IMR-90 (cell line): ENCODE data around the gene PPP1R15A. TPM values are rescaled to one million over a fixed set of nuclear protein-coding genes. Genes with fewer than 3 reads are reported as not detected.

Experiments
- ATAC-seq: fragments of 200-7000 bp; cut with Tn5 transposase; 2 replicates; pipeline ENCODE4 v1.9.1; 2020; ENCODE audit warnings: low read depth, mild to moderate bottlenecking, moderate library complexity
- BruUV-seq: library from RNA; stranded (reverse); fragments of 400-500 nt; replicated peaks from 2 replicates; lab custom pipeline; 2021; lab: Mats Ljungman, UMichigan
- CTCF ChIA-PET: fragments of 300-600 bp; formaldehyde crosslinking; extraction: SDS; loops from one replicate; lab custom pipeline; 2021; ENCODE audit warnings: antibody characterized with exemption; lab: Yijun Ruan, JAX
- POLR2A ChIA-PET: fragments of 300-600 bp; sonication (Branson Sonifier 250); formaldehyde crosslinking; loops from one replicate; lab custom pipeline; 2022; ENCODE audit warnings: antibody characterized with exemption; ENCODE audit not compliant: unreplicated experiment; lab: Charles Lee
- DNase-seq: peaks from one replicate; pipeline ENCODE4 v3.0.0; 2013
- H2AFZ ChIP-seq: replicated peaks from 2 replicates; pipeline ENCODE3; 2013; ENCODE audit warnings: low read length, mild to moderate bottlenecking; ENCODE audit not compliant: poor library complexity
- H2AK5ac ChIP-seq: 2 replicates; pipeline ENCODE4 v1.6.1; 2013; ENCODE audit warnings: low read depth, low read length, inconsistent platforms
- H2AK9ac ChIP-seq: replicated peaks from 2 replicates; pipeline ENCODE3; 2013; ENCODE audit warnings: mild to moderate bottlenecking, low read depth, low read length, moderate library complexity; ENCODE audit not compliant: poor library complexity
- H2BK120ac ChIP-seq: 2 replicates; pipeline ENCODE4 v1.6.1; 2013; ENCODE audit warnings: low read depth, low read length, inconsistent platforms
- H2BK15ac ChIP-seq: 3 replicates; pipeline ENCODE4 v1.6.1; 2013; ENCODE audit warnings: low read depth, low read length, inconsistent platforms
- H2BK20ac ChIP-seq: 2 replicates; pipeline ENCODE4 v1.6.1; 2013; ENCODE audit warnings: low read depth, mild to moderate bottlenecking, inconsistent platforms, low read length, moderate library complexity
- H2BK5ac ChIP-seq: 2 replicates; pipeline ENCODE4 v1.6.1; 2013; ENCODE audit warnings: mild to moderate bottlenecking, low read depth, low read length, inconsistent platforms; ENCODE audit not compliant: poor library complexity, severe bottlenecking
- H3K14ac ChIP-seq: replicated peaks from 2 replicates; pipeline ENCODE4 v1.6.1; 2013; ENCODE audit warnings: low read depth, low read length, inconsistent platforms
- H3K18ac ChIP-seq: 2 replicates; pipeline ENCODE4 v1.6.1; 2013; ENCODE audit warnings: low read depth, low read length, control low read depth
- H3K23ac ChIP-seq: 2 replicates; pipeline ENCODE4 v1.6.1; 2013; ENCODE audit warnings: low read depth, low read length, inconsistent platforms
- H3K27ac ChIP-seq: 2 replicates; pipeline ENCODE4 v1.5.1; 2013; ENCODE audit warnings: mild to moderate bottlenecking, control low read depth, low read length; ENCODE audit not compliant: insufficient read depth
- H3K27me3 ChIP-seq: 2 replicates; pipeline ENCODE4 v1.6.1; 2013; ENCODE audit warnings: low read length; ENCODE audit not compliant: control insufficient read depth, insufficient read depth
- H3K36me3 ChIP-seq: 2 replicates; pipeline ENCODE4 v1.6.1; 2013; ENCODE audit warnings: low read length, mixed read lengths; ENCODE audit not compliant: control insufficient read depth, insufficient read depth
- H3K4ac ChIP-seq: 2 replicates; pipeline ENCODE4 v1.6.1; 2013; ENCODE audit warnings: low read depth, low read length, inconsistent platforms
- H3K4me1 ChIP-seq: 2 replicates; pipeline ENCODE4 v1.6.1; 2013; ENCODE audit warnings: low read length, mixed read lengths; ENCODE audit not compliant: control insufficient read depth, insufficient read depth
- H3K4me2 ChIP-seq: 2 replicates; pipeline ENCODE4 v1.6.1; 2013; ENCODE audit warnings: low read depth, mild to moderate bottlenecking, control low read depth, low read length, moderate library complexity
- H3K4me3 ChIP-seq: 2 replicates; pipeline ENCODE4 v1.5.1; 2013; ENCODE audit warnings: low read depth, mild to moderate bottlenecking, control low read depth, low read length, moderate library complexity; ENCODE audit not compliant: insufficient read depth
- H3K56ac ChIP-seq: 2 replicates; pipeline ENCODE4 v1.6.1; 2013; ENCODE audit warnings: low read length, inconsistent platforms; ENCODE audit not compliant: insufficient read depth; ENCODE audit errors: extremely low read depth
- H3K79me1 ChIP-seq, 2 experiments: 2 replicates each; pipeline ENCODE4 v1.6.1; 2013; ENCODE audit warnings: low read length in 2 of 2, inconsistent platforms in 1 of 2, low read depth in 1 of 2
- H3K9ac ChIP-seq: 2 replicates; pipeline ENCODE4 v1.6.1; 2013; ENCODE audit warnings: low read depth, low read length, control low read depth
- H3K9me1 ChIP-seq: 2 replicates; pipeline ENCODE4 v1.6.1; 2013; ENCODE audit warnings: low read length, inconsistent platforms; ENCODE audit not compliant: insufficient read depth
- H3K9me3 ChIP-seq: 2 replicates; pipeline ENCODE4 v1.6.1; 2013; ENCODE audit warnings: low read length; ENCODE audit not compliant: control insufficient read depth, insufficient read depth
- H4K20me1 ChIP-seq: 2 replicates; pipeline ENCODE4 v1.6.1; 2013; ENCODE audit warnings: low read length, inconsistent platforms; ENCODE audit not compliant: insufficient read depth
- H4K5ac ChIP-seq: 2 replicates; pipeline ENCODE4 v1.6.1; 2013; ENCODE audit warnings: mild to moderate bottlenecking, low read depth, low read length, control low read depth
- H4K8ac ChIP-seq, 2 experiments: 2 replicates each; pipeline ENCODE4 v1.6.1; 2013; ENCODE audit warnings: low read depth in 2 of 2, low read length in 2 of 2, control low read depth in 1 of 2, inconsistent platforms in 1 of 2
- H4K91ac ChIP-seq: 2 replicates; pipeline ENCODE4 v1.6.1; 2013; ENCODE audit warnings: low read depth, low read length, inconsistent platforms; ENCODE audit not compliant: insufficient read depth
- MXI1 ChIP-seq: IDR thresholded peaks from 2 replicates; pipeline ENCODE4 v1.6.1; 2012; ENCODE audit warnings: low read depth, mild to moderate bottlenecking, low read length, moderate library complexity, borderline replicate concordance
- NFE2L2 ChIP-seq: fragments of 150-350 bp; IDR thresholded peaks from 2 replicates; pipeline ENCODE4 v1.6.1; 2016; ENCODE audit warnings: low read depth, mild to moderate bottlenecking, low read length
- RAD21 ChIP-seq: IDR thresholded peaks from 2 replicates; pipeline ENCODE4 v1.6.1; 2012; ENCODE audit warnings: low read length, improper control_type of control experiment
- SMC3 ChIP-seq: fragments of 150-350 bp; IDR thresholded peaks from 2 replicates; pipeline ENCODE4 v1.6.1; 2016; ENCODE audit warnings: low read depth, mild to moderate bottlenecking, antibody characterized with exemption, low read length, moderate library complexity
- WGBS, 2 experiments: methylation state at CpG; one replicate each; pipeline versions ENCODE4 v1.1.5 to v1.1.7; 2013; ENCODE audit warnings: missing lambda C conversion rate in 2 of 2; ENCODE audit not compliant: insufficient read length in 1 of 2; ENCODE audit errors: extremely low coverage in 2 of 2; 5-methylcytosine and 5-hydroxymethylcytosine counted together
- dilution Hi-C: fragments of 300-500 bp; cut with HindIII; formaldehyde crosslinking; loops from one replicate; pipeline ENCODE4 v1.14.3; 2018; ENCODE audit warnings: low sequenced_read_pairs; ENCODE audit not compliant: unreplicated experiment
- in situ Hi-C: fragments of 300-500 bp; cut with MboI; formaldehyde crosslinking; loops from 3 replicates; pipeline ENCODE4 v1.14.3; 2019; ENCODE audit warnings: low sequenced_read_pairs, inconsistent platforms, mixed read lengths
- intact Hi-C: fragments of 100-400 bp; cut with micrococcal nuclease; formaldehyde crosslinking; loops from 2 replicates; pipeline ENCODE4 v1.10.0; 2022
- polyA plus RNA-seq, 3 experiments: library from polyadenylated mRNA; depleted of rRNA; stranded (reverse); fragments of >200 nt; gene quantifications; 2 replicates each; pipeline ENCODE4 v1.2.3, GENCODE V29; 2012; ENCODE audit warnings: low replicate concordance in 1 of 3
- total RNA-seq: library from RNA; depleted of rRNA; stranded (reverse); fragments of >200 nt; gene quantifications from 2 replicates; pipeline ENCODE4 v1.2.3, GENCODE V29; 2012
- TF ChIP-seq, protein P1 (sequence below): fragments of 150-350 bp; IDR thresholded peaks from 2 replicates; pipeline ENCODE4 v1.6.1; 2016; ENCODE audit warnings: low read depth, mild to moderate bottlenecking, low read length, moderate library complexity, borderline replicate concordance
- TF ChIP-seq, protein P2 (sequence below): fragments of 150-350 bp; IDR thresholded peaks from 2 replicates; pipeline ENCODE4 v1.6.1; 2017; ENCODE audit warnings: mild to moderate bottlenecking, antibody characterized with exemption, low read length, low read depth
- TF ChIP-seq, protein P3 (sequence below): conservative IDR thresholded peaks from 2 replicates; pipeline ENCODE4 v1.5.1; 2012; ENCODE audit warnings: mild to moderate bottlenecking, low read depth, low read length, improper control_type of control experiment

PPP1R15A gene
- total and polyA plus RNA-seq, 2 of the 4 experiments (the other 2 are of a cell fraction) = 26.7 to 87.7 TPM

GRCh38 chr19:48842789-48843162 lies 29.4 kb upstream of the PPP1R15A start:
- Histone ChIP-seq H3K36me3 (peaks cover 22% of the 10 kb centered on the region), H3K27me3 (no peaks in the 10 kb centered on the region), H2AFZ (no peak overlapping the region), H3K23ac (no peak overlapping the region), H4K5ac (no peak overlapping the region), H3K4me1 (no peaks in the 10 kb centered on the region), H2AK5ac (no peak overlapping the region), H3K14ac (no peak overlapping the region), H2BK5ac (no peak overlapping the region), H3K79me1 (no peaks in the 10 kb centered on the region), H3K9ac (no peak overlapping the region), H2BK15ac (no peak overlapping the region), H3K27ac (no peak overlapping the region), H2AK9ac (peak overlapping the region; percentile 60), H4K20me1 (no peaks in the 10 kb centered on the region), H3K9me3 (no peaks in the 10 kb centered on the region), H3K4me3 (no peak overlapping the region), H4K8ac (no peak overlapping the region), H3K9me1 (no peaks in the 10 kb centered on the region), H3K18ac (no peak overlapping the region), H2BK120ac (no peak overlapping the region), H4K91ac (no peak overlapping the region), H2BK20ac (no peak overlapping the region), H3K4ac (no peak overlapping the region), H3K4me2 (no peak overlapping the region), H3K56ac (no peak overlapping the region)
- POLR2A ChIA-PET = interaction anchor here (0.9 kb wide), 1 partner anchor 197 kb away, joined by 3 read pairs; no protein-coding TSS in a partner anchor
- peak; percentile 48 for DNase-seq
- intact Hi-C loops (loop anchor here (1.0 to 5.0 kb wide), 3 partner anchors 47 to 195 kb away; partner anchors contain the start of gene CA11), in situ Hi-C loops (no loop called here), dilution Hi-C loops (no loop called here)
- peak; percentile 79 for ATAC-seq
- TF ChIP-seq MXI1 (no peak), SMC3 (peak; percentile 72), RAD21 (peak; percentile 64), NFE2L2 (no peak)
- TF ChIP-seq, protein P1, sequence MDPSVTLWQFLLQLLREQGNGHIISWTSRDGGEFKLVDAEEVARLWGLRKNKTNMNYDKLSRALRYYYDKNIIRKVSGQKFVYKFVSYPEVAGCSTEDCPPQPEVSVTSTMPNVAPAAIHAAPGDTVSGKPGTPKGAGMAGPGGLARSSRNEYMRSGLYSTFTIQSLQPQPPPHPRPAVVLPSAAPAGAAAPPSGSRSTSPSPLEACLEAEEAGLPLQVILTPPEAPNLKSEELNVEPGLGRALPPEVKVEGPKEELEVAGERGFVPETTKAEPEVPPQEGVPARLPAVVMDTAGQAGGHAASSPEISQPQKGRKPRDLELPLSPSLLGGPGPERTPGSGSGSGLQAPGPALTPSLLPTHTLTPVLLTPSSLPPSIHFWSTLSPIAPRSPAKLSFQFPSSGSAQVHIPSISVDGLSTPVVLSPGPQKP = no peak
- TF ChIP-seq, protein P2, sequence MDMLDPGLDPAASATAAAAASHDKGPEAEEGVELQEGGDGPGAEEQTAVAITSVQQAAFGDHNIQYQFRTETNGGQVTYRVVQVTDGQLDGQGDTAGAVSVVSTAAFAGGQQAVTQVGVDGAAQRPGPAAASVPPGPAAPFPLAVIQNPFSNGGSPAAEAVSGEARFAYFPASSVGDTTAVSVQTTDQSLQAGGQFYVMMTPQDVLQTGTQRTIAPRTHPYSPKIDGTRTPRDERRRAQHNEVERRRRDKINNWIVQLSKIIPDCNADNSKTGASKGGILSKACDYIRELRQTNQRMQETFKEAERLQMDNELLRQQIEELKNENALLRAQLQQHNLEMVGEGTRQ = no peak
- TF ChIP-seq, protein P3, sequence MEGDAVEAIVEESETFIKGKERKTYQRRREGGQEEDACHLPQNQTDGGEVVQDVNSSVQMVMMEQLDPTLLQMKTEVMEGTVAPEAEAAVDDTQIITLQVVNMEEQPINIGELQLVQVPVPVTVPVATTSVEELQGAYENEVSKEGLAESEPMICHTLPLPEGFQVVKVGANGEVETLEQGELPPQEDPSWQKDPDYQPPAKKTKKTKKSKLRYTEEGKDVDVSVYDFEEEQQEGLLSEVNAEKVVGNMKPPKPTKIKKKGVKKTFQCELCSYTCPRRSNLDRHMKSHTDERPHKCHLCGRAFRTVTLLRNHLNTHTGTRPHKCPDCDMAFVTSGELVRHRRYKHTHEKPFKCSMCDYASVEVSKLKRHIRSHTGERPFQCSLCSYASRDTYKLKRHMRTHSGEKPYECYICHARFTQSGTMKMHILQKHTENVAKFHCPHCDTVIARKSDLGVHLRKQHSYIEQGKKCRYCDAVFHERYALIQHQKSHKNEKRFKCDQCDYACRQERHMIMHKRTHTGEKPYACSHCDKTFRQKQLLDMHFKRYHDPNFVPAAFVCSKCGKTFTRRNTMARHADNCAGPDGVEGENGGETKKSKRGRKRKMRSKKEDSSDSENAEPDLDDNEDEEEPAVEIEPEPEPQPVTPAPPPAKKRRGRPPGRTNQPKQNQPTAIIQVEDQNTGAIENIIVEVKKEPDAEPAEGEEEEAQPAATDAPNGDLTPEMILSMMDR = peak; percentile 69
- BruUV-seq = no TSS peak
- no CpG with 5 or more reads among the region's 2 CpGs for WGBS, 2 experiments
- CTCF ChIA-PET = interaction anchor here (1.0 to 1.4 kb wide), 4 partner anchors 9 to 128 kb away, joined by 3 to 10 read pairs (median 4); no protein-coding TSS in a partner anchor
